HL-60/S4 treated with phorbol 12-myristate 13-acetate at 8.2 ng/mL for 4 days and 3 days (cell line): ENCODE data around the gene IQGAP2.
"Not testable (repeated sequence)": the region's sequence is repeated elsewhere in the genome, so short reads cannot be mapped to it uniquely, and the experiment has no call there.

Experiments
- in situ Hi-C: fragments of 300-500 bp; cut with MboI; formaldehyde crosslinking; loops from 2 replicates; pipeline ENCODE4 v1.15.0; 2022; ENCODE audit warnings: low sequenced_read_pairs

Gene IQGAP2

DNA sequence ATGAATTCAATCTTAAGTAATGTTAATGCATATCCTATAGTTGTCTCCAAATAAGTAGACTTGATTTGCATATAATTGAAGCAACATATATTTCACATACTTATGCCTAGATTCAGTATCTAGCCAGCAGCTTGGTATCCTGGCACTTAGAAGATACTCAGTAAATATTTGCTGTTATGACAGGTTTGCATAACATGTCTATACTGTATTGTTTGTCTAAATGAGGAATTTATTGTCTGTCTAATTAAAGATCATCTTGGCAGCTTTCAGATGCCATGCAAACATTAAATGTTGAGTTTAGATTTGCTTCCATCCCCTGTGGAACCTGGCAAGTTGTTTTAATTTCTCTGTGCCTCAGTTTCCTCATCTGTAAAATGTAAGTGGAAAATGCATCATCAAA lies 9.4 kb downstream of the IQGAP2 start:
- in situ Hi-C loops: no loop called here

DNA sequence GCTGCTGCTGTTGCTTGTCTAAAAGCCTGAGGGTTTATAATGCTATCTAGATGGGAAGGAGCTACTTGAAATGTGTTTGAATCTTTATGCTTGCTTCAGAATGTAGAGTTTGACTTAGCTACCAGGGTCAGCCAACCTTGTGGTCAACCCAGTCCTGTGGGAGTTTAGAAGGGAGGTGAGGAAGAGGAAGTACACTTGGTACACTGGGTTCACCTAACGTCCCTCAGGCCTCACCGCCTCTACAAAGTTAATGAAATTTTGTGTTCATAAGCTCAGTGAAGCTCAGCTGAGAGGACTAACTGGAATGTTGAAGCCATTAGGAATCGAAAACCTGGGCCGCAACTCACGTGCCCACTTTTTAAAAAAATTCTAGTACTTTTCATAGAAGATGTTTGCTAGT lies 10.7 kb downstream of the IQGAP2 start:
- in situ Hi-C loops: no loop called here

DNA sequence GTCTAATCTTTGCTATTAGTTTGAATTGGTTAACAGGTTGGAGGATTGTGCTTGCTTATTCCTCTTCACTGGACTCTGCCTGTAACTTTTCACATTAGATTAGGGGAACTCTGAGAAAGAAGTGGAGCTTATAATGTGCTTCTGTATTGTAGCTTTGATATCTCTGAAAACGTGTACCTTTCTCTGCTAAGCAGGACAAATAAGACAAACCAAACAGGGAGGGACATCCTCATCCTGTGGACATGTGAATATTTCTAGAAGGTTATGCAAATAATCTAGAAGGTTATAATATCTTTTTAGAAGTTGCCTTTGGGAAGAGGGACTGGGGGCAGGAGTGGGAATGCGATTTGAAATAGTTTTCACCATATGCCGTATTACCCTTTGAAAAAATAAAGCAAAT lies 11.7 kb downstream of the IQGAP2 start:
- in situ Hi-C loops: no loop called here

DNA sequence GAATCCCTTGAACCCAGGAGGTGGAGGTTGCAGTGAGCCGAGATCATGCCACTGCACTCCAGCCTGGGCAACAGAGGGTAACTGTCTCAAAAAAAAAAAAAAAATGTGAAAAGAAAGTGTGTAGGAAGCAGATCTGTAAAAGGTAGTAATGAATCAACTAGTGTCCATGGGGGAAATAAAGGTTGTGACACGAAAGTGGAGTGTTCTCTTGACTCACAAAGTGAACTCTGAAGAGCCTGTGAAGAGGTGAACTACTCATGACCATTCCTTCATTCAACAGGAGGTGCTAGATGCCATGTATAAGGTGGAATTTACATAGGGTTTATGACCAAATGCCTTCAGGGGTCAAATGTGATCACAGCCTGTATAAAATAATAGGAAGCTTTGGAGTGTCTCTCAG lies 12.8 kb downstream of the IQGAP2 start:
- in situ Hi-C loops: no loop called here

DNA sequence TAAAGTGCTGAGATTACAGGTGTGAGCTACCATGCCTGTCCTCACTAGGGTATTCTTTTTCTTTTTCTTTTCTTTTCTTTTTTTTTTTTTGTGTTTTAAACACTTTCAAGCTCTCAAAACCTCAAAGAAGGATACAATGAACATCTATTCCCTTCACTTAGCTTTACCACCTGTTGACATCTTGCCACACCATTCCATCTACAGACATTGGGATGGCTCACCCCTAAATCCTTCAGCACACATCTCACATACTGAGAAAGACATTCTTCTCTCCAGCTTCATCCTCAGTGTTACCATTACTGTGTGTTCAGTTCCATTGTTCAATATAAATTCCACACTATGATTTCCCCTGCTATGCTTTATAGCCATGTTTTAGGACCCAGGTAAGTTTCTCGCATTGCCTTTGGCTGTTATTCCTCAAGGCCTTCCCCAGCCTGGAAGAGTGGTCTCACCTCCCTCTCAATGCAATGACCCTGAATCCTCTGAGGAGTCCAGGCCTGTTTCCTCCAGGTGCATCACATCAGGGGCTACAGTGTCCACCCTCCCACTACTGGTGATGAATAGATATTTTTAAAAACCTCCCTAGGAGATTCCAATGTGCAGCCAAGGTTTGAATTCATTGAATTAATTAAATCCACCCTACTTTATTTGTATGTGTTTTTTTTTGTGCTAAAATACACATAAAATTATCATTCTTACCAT lies 16.7 kb downstream of the IQGAP2 start:
- in situ Hi-C loops: no loop called here

DNA sequence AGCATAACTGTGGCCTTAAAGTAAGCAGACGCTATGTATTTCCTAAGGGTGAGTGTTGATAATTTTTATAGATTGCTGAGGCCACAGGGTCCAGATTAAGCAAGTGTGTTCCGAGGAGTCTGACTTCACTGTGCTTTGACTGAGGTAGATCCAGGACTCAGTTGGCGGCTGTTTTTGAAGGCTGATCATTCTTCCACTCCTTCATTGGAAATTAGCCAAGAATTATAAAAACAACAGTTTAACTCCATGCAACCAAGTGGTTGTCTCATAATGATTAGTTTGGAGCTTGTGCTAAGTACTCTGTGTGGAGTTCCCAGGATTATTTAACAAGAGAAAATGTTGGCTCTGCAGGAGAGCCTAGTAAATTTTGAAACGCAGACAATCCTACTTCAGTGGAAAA lies 19.1 kb downstream of the IQGAP2 start:
- in situ Hi-C loops: no loop called here

DNA sequence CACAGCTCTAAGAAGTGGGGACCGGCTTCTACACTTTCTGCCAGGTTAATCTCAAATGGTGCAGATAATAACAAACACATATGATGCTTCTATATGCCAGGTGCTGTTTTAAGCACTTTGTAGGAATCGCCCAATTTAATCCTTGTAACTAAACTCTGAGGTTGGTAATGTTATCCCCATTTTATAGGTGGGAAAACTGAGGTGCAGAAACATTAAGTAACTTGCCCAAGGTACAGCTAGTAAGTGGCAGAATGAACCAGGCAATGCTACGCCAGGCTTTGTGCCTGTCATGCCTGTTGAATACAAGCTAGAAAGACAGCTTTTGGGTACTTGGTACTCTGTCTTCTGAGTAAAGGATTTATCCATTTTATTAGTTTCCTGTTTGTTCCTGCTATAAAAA lies 19.7 kb downstream of the IQGAP2 start:
- in situ Hi-C loops: no loop called here

DNA sequence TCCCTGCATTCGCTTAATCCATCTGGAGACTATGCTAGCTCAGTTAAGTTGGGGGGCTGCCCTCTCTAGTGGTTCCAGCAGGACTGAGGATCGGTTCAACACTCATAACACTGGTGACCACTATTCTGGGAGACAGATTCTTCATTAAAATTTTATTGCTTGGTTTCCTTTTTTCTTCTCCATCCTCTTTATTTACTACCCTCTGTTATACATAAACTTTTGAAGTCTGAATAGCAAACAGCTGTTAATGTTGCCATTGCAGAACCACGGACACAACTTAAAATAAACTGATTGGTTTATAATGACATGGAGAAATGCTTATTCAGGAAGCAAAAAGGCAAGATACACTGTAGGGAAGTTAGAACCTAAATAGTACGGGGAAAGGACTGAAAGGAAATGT lies 22.1 kb downstream of the IQGAP2 start:
- in situ Hi-C loops: no loop called here

DNA sequence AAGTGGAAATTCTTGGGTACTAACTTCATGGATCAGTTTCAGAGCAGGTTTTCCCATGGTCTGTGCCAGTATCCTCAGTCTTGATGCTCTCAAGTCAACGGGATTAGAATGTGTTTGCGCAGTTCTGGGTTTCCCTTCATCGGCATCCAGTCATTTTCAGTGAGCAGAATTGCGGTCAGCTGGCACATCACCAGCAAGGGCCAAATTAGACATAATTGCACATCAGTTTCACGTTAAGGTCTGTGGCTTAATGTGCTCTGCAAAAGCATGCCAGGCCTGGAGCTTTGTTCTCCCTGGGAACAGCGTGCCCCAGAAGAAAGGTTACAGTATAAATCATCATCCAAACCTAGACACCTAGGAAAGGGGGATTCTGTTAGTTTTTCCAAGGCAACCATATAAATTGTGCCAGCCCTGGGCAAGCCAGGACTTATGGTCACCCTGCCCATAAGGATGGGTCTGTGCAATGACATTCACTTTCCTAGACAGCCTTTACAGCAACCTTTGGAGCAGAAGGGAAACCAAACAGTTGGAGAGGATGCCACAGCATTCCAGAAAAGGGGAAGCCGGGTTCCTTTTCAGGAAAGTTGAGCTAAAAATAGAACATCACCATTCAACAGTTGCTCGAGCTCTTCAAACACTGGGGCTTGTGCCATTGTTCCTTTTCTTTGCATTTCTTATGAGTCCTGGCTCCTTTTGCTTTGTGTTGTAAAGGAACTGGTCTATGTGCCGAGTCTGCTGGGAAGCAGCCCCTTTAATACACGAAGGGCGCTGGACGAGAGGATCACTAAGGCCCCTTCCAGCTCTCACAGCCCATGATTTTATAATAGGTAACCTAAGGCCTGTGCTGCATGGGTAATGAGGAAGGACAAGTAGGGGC lies 23.1 kb downstream of the IQGAP2 start:
- in situ Hi-C loops: no loop called here

DNA sequence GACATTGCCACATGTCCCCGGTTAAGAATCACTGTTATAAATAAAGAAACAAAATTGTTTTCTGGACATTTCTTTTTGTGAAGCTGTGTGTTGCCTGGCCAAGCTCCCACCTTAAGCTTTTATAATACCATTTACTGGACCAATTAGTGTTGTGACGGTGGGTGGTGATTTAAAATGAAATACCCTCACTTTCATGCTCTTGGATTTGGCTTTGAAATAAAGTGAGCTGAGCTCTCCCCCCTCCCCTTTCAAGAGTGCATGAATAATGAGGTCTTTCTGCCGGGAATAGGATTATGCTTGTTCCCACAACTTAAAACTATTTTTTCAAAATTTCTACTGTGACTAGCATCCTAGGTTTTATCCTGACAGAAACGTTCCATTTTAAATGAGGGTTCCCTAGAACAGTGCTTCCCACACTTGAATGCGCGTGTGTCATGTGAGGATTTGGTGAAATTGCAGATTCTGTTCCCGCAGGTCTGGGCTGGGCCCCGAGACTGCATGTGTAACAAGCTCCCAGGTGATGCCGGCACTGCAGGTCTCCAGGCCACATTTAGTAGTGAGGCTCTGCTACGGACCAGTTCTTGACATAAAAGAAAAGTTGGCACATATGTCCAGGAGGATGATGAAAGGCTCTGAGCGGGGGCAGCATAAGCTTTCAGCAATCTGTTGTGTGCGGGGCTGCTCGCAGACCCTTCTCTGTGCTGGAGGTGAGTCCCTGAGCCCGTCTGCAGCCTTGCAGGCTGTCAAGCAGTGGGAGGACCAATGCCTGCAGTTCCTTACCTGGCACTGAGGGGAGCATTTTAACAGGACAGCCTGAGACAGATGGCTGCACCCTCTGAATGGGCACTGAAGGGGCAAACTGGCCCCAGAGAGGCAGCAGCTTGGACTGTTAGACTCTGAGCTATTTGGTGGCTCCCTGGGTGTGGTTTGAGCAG lies 24.4 kb downstream of the IQGAP2 start:
- in situ Hi-C loops: no loop called here

DNA sequence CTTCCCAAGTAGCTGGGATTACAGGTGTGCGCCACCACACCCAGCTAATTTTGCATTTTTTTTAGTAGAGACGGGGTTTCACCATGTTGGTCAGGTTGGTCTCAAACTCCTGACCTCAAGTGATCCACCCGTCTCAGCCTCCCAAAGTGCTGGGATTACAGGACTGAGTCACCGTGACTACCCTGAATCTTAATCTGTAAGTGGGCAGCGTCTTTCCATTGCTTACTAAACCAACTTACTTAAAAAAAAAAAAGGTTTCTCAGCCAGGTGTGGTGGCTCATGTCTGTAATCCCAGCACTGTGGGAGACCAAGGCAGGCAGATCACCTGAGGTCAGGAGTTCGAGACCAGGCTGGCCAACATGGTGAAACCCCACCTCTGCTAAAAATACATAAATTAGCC lies 25.5 kb downstream of the IQGAP2 start:
- in situ Hi-C loops: not testable (repeated sequence)

DNA sequence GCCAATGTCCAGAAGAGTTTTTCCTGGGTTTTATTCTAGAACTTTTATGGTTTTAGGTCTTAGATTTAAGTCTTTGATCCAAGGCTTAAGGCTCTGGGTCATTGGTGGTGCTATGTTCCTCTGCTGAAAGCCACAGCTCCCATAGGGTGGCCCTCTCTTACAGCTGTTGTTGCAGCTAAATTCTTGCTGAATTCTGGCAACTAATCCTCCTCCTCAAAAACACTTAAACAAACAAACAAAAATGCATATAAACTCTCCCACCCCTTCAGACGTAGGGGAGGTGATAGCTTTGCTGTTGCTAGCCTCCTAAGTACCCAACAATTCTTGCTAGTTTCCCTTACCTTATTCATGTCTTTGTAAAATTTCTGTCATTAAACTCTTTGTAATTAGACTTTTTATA lies 30.2 kb downstream of the IQGAP2 start:
- in situ Hi-C loops: no loop called here

DNA sequence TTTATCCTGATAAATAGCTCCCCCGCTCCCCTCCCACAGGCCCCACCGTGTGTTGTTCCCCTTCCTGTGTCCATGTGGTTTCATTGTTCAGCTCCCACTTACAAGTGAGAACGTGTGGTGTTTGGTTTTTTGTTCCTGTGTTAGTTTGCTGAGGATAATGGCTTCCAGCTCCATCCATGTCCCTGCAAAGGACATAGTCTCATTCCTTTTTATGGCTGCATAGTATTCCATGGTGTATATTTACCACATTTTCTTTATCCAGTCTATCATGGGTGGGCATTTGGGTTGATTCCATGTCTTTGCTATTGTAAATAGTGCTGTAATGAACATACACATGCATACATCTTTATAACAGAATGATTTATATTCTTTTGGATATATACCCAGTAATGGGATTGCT lies 34.4 kb downstream of the IQGAP2 start:
- in situ Hi-C loops: not testable (repeated sequence)

DNA sequence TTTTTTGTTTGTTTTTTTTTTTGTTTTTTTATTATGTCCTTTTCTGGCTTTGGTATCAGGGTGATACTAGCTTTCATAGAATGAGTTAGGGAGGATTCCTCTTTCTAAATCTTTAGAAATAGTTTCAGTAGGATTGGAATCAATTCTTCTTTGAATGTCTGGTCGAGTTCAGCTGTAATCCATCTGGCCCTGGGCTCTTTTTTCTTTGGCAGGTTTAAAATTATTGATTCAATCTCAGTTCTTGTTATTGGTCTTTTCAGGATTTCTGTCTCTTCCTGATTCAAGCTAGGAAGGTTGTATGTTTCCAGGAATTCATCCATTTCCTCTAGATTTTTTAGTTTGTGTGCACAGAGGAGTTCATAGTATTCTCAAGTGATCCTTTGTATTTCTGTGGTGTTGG lies 34.9 kb downstream of the IQGAP2 start:
- in situ Hi-C loops: no loop called here

DNA sequence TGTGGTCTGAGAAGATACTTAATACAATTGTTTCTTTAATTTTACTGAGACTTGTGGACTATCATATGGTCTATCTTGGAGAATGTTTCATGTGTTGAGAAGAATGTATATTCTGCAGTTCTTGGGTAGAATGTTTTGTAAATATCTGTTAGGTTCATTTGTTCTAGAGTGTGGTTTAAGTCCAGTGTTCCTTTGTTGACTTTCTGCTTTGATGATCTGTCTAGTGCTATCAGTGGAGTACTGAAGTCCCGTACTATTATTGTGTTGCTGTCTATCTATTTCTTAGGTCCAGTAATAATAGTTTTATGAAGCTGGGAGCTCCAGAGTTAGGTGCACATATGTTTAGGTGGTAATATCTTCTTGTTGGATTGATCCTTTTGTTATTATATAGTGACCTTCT lies 36.1 kb downstream of the IQGAP2 start:
- in situ Hi-C loops: no loop called here

DNA sequence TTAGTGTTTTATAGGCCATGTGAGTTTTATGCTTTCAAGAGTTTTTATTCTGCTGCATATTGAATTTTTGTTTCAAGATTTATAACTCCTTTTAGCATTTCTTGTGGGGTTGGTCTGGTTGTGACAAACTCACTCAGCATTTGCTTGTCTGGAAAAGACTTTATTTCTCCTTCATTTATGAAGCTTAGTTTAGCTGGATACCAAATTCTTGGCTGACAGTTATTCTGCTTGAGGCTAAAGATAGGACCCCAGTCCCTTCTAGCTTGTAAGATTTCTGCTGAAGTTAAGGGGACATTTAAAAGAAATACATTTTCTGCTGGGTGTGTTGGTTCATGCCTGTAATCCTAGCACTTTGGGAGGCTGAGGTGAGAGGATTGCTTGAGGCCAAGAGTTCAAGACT lies 36.8 kb downstream of the IQGAP2 start:
- in situ Hi-C loops: no loop called here

DNA sequence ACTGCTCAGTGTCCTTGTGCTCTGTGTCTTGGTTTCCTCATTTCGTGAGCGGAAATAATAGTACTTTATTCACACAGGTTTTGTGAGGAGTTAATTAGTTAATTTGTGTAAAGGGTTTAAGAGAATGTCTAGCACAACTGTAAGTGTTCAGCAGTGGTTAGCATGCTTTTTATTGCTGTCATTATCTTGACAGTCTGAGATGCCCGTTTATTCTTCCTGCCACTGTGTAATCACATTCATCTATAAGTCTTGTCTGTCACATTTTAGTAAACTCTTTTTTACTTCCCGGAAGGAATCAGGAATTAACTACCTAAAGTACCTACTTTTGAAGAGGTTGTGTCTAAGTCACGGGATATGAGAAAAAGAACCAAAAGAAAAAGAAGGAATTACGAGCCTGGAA lies 38.0 kb downstream of the IQGAP2 start:
- in situ Hi-C loops: no loop called here

DNA sequence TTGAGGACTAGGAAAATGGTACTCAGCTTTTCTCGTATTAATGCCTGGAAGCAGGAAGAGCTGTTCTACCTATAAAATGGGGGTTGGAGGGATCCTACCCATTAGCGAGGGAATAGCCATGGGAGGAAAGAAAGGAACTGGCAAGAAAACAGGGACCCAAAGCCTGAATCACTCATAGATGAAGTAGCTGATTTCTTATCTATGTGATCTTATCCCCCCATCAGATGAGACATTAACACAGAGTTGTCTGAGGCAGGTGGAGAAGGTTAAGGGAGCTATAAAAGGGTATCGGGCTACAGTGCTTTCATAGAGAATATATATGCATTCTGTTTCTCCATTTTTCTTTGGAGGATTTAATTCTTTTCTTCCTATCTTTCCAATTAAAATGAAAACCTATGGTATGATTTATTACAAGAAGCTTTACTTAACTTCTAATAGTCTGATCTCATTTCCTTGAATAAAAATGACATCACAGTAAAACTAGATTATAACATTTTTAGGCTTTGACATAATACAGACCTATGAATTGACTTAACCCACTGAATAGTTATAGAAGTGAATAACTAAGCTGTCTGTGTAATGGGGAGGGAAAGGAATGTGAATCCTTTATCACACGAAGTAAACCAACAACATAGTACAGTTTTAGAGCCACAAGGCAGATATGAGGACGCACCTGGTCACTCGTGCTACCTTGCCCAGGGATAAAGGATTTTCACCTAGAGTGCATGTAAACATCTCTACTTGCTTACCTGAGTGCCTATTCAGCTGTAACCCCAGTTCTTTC lies 39.0 kb downstream of the IQGAP2 start:
- in situ Hi-C loops: no loop called here

DNA sequence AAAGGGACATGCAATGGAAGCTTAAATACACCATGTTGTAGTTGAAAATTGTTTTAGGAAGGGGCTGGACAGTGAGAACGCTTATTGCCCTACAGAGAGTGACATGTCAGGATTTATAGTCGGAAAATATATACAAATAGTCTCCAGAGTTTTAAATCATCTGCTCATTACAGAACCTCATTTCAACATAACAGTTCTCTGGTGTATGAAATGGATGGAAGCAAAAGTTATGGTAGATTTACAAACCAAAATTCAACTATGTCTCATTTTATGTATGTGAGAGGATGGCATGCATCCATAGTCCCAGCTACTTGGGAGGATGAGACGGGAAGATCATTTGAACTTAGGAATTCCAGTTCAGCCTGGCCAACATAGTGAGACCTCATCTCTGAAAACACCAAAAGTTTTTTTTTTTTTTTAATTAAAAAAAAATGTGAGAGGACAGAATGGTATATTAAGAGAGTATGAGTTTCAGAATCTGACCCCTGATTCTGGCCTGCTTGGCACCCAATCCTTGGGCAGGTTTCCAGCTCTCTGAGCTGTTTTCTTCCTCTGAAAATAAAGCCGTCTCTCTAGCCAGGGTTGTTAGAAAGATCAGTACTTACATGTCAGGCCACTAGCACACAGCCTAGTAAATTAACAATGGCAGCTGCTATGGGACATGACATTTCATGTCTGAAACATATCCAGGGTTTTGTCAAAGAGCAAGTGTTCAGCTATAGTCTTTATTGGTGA lies 40.1 kb downstream of the IQGAP2 start:
- in situ Hi-C loops: no loop called here

DNA sequence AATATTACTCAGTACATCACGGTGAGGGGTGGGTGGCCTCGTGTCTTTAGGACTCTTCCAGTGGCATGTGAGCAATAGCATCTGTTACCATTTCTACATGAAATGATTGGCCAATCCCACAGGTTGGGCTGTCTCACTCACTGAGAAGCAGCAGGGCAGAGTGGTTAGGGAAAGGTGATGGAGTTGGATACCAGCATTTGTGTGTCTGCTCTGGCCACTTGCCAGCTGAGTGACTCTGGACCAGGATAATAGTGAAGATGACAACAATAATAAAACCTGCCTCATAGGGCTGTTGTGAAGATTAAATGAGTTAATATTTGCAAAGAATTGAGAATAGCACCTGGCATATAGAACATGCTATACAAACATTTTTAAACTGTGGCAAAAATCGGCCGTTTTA lies 42.0 kb downstream of the IQGAP2 start:
- in situ Hi-C loops: no loop called here
